GM20431 (cell line): Measurements from ENCODE around the gene PI4KA.
"Not testable (repeated sequence)": the region's sequence is repeated elsewhere in the genome, so short reads cannot be mapped to it uniquely, and the experiment has no call there.

ENCODE experiments used
- in situ Hi-C: fragments of 300-500 bp; cut with MseI, MboI; formaldehyde crosslinking; loops from one replicate; pipeline ENCODE4 v1.15.0; 2020; ENCODE audit warnings: low sequenced_read_pairs; ENCODE audit not compliant: unreplicated experiment

The PI4KA gene

DNA sequence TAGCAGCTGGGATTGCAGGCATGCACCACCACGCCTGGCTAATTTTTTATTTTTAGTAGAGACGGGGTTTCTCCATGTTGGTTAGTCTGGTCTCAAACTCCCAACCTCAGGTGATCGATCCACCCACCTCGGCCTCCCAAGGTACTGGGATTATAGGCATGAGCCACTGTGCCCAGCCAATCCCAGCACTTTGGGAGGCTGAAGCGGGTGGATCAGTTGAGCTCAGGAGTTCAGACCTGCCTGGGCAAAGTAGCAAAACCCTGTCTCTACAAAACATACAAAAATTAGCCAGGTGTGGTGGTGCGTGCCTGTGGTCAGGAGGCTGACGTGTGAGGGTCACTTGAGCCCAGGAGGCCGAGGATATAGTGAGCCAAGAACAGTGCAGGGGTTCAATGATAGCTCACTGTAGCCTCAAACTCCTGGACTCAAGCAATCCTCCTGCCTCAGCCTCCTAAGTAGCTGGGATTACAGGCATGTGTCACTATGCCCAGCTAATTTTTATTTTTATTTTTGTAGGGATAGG, 36.8 kb downstream of the PI4KA start:
- in situ Hi-C loops, result not testable (repeated sequence)

DNA sequence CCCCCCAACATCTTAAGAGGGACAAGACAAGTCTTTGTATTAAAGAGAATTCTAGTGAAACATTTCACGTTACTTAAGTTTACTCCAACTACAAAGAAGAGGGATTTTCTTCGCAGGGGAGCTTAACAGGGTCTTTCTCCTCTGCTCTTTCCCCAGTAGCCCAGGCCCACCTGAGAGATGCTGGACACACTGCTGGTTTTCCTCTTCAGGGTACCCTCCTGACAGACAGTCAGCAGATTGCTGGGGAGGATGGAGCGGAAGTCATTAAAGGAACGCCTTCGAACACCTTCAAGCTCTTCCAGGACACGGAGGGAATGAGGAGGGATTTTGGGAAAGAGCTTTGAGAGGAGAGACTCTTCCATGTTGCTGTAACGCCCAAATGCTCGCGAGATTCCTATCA, 39.1 kb downstream of the PI4KA start:
- in situ Hi-C loops, result no loop called here

DNA sequence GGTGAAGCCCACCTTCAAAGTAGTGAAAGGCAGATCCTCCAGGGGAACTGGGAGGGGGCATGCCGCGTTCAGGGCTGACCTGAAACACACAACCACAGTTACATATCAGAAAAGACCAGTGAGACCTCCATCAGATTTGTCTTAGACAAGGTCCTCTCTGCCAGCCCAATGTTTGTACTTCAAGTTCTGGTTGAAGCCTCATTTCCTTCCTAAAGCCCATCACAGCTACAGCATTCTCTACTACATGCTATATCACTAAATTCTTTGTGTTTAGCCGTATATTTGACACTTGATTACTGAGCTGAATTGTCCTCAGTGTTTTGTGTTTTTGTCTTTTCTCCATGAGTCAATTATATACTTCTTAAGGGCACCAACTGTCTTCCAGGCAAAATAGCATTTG, 40.1 kb downstream of the PI4KA start:
- in situ Hi-C loops, result no loop called here

DNA sequence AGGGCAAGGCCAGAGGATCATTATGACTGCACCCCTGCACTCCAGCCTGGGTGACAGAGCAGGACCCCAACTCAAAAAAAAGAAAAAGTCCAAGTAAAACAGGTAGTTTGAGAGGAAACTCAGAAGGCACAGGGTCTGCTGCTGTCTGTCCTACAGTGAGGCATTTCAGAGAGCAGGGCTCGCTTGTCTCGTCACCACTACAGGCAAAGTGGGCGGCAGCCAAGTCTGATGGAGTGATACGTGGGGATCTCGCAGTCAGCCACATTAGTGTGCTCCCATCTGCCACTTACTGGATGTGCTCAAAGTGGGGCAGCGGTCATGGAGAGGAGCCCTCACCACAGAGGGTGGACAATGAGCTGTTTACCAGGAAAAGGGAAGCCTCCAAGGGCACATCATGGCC, 42.1 kb downstream of the PI4KA start:
- in situ Hi-C loops, result no loop called here

DNA sequence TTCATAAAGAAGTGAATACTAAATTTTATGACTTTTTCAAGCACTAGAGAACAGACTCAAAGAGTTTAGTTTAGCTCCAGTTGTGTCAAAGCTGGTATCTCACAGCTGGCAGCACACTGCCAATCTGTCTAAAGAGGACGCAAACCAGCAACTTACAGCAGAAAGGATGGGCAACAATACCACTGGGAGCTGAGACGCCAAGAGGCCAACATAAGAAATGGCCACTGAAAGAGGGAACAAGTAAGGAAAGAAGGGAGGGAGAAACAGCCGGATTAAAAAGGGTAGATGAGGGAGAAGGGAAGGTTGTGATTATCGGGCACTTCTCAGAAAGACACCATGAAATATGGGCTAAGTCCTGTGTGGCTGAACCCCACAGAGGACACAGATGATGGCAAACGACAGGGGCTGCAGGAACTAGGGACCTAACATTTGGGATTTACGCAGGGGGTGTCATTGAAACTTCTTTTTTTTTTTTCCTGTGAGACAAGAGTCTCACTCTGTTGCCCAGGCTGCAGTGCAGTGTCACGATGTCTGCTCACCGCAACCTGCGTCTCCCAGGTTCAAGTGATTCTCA, 43.0 kb downstream of the PI4KA start:
- in situ Hi-C loops, result no loop called here

DNA sequence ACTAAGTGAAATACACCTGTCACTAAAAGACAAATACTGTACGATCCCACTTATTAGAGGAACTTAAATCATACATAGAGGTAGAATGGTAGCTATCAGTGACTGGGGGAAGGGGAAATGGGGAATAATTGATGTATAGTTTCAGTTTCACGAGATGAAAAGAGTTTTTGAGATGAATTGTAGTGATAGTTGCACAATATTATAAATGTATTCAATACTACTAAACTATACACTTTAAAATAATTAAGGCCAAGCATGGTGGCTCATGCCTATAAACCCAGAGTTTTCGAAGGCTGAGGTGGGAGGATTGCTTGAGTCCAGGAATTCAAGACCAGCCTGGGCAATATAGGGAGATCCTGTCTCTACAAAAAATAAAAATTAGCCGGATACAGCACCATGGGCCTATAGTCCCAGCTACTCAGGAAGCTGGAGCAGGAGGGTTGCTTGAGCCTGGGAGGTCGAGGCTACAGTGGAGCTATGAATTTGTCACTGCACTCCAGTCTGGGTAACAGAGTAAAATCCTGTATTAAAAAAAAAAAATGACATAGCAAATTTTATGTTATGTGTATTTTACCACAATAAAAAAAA, 44.3 kb downstream of the PI4KA start:
- in situ Hi-C loops, result no loop called here

DNA sequence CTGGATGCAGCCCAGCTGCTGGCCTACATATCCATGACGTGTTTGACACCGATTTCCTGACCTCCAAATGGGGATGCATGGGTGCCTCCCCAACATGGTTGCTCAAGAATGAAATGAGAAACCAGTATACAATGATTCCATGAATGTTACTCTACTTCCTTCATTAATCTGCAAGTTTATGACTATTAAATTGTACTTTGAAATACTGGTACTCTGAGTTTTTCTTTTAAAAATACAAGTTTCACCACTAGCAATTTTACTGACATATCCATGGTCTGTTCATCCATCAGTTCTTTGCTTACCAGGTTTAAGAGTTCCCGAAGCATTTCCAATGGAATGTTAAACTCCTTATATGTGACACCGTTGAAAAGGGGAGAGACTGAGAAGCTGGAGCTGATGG, 45.6 kb downstream of the PI4KA start:
- in situ Hi-C loops, result no loop called here

DNA sequence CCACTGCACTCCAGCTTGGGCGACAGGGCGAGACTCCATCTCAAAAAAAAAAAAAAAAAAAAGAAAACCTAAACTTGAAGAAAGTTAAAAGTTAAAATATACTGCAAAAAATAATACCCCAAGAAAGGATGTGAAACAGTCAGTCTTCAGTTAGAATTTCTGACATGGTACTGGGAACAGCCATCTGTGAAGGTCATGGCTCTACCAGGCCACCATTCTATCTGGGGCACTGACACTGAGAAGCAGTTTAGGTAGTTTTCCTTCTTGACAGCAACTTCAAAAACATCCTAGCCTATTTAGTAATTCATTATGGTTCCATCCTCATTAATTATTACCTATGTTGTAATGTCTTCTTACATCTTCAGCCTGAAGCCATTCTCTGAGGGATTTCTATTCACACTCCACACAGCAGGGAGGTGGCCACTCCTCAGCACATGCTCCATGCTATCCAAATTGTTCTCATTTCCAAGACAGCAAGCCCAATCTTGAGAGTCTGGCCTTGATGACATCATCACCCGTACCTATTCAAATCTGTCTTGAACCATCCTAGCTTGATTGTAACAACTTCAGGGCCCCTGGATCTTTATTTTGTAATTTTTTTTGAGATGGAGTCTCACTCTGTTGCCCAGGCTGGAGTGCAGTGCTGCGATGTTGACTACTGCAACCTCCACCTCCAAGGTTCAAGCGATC, 46.5 kb downstream of the PI4KA start:
- in situ Hi-C loops, result no loop called here

DNA sequence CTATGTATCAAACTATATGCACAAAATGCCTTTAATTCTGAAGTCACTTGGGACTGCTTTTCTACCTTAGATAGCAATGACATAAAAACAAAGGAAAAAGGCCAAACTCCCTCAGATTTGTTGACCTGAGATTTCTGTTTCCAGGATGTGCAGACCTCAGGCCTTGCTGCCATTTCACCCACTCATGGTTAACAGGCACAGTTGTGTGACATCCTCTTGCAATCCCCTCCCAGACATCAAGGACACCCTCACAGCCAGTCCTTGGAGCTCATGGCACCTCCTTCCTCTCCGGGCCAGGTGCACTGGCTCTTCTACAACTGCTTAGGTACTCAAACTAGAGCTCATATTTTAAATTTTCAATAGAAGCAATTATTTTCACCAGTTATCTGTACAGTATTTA, 47.4 kb downstream of the PI4KA start:
- in situ Hi-C loops, result no loop called here

DNA sequence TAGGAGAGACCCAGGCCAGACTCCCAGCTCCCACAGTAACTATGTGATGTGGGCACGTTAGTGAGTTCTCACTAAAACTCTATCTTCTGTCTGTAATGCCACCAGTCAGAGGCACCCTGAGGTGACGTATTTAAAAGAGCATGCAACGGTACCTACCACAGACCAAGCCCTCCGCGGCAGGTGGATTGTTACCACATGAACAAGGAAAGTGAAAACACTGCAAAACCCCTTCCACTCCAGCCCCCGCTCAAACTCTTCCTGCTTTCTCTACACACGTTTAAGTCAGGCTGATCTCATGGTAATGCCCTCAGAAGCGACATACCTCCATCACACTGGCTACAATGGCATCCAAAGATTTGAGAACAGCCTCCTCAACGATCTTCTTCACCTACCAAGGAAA, 48.0 kb downstream of the PI4KA start:
- in situ Hi-C loops, result no loop called here

DNA sequence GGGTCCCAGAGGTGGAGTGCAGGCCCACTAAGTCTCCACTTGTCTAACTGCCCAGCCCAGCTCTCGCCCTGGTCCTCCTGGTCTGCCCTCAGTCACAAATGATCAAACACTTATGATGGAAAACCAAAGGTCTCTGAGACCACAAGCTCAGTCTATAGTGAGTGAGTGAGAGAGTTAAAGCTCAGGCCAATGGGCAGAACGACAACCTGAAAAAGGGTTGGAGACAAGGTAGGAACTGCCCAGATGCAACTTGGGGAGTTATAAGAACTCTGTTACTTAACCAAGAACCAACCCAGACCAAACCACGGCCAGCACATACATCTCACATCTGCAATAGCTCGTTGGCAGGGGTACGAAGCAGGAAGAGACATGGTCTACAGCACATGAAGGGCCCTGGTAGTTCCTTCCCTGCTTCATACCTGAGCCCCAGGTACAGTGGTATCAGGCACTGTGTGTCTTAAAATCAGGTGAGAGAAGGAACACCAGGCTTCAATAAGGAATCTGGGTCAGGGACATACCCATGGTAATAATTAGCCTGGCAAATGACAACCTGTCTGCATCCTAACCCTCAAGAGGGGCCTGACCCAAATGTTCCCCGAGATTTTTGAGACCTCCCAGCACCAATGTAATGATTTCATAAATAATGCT, 48.9 kb downstream of the PI4KA start:
- in situ Hi-C loops, result no loop called here

DNA sequence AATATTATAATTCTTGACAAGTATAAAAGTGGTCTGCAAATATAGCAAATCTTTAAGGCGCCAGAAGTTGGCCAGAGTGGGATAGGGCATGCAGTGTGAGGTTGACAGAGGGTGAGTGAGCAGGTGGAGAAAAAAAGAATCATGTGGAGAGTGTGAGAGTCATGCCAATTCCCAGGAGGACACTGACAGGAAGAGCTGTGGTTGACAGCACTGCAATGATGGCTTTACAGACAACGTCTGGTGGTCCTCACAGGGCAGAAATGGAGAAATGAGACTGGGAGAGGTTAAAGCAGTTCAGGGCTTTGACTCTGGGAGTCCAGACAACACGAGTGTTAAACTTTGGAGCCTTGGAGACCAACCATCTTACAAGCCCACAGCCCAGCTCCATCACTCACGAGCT, 49.8 kb downstream of the PI4KA start:
- in situ Hi-C loops, result no loop called here

DNA sequence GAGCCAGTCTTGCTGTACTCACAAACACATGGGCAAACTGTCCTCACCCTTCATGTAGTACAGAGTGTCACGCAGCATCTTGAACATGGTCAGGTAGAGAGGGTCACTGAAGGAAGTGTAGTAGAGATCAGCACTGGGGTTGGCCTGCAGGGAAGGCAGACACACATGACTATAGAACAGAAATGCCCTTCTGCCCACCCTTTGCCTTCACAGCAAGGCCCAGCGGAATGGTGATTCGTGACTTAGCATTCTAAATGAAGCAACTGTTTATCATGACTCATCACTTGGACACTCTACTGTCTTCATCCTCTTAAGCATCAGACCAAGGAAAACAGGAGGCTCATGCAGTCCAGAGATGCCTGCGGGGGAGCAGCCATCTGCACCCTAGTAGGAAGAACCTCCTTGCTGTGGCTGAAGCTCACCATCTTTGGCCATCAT, 51.3 kb downstream of the PI4KA start:
- in situ Hi-C loops, result no loop called here

DNA sequence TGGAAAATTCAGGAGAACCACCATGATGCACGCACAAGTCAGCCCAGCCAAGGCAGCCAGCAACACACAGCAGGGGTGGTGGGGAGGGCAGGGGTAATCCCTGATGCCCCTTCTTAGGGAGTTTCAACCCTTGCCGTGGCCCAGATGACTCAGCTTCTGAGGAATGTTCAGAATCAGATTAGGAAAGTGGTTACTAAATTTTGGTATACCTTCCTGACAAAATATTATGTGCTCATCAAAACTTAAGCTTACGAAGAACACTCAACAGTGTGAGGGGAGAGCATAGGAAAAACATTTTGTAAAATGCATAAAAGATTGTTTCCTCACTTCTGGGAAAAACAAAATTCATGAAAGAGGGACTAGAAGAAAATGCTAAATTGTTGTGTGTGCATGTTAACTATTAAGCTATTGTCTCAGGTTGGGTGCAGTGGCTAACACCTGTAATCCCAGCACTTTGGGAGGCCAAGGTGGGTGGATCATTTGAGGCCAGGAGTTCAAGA, 52.6 kb downstream of the PI4KA start:
- in situ Hi-C loops, result no loop called here

DNA sequence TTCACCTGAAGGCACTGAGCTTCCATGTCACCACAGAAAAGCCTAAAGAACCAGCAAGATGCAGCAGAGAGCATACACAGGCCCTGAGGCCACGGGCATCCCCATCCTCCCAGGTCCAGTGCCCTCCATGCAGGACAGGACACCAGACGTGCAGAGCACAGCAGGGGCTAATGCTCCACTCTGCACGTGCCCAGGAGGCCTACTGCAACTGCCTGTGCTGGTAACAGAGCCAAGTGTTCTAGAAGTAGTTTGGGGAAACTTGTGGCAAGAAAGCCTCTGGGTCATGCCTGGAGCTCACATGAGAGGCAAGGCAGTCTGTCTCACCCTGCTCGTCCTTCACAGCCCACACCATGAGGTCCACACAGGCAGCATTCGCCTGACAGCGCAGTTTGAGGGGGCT, 54.0 kb downstream of the PI4KA start:
- in situ Hi-C loops, result no loop called here

DNA sequence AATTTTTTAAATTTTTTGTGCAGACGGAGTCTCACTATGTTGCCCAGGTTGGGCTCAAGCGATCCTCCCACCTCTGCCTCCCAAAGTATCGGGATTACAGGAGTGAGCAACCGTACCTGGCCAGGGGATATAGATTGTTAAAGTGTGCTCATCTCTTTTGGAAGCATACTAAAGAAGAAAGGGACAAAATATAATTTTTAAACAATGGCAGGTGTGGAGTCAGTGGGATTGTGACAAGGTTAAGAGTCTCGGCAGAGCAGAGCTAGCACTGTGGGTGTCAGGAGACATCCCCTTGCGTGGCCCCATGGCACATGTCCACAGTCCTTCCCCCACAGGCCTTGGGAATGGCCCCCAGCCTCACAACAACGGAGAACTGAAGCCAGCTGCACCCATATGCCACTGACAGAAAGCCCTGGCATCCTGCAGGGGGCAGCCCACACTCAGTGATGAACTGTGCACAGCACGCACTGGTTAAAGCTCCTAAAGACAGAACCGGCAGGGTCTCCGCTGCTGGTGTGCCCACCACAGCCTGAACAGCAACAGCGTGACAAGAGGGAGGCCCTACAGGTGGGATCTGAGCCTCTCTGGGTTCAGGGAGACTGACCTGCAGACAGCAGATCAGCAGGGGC, 54.8 kb downstream of the PI4KA start:
- in situ Hi-C loops, result no loop called here

DNA sequence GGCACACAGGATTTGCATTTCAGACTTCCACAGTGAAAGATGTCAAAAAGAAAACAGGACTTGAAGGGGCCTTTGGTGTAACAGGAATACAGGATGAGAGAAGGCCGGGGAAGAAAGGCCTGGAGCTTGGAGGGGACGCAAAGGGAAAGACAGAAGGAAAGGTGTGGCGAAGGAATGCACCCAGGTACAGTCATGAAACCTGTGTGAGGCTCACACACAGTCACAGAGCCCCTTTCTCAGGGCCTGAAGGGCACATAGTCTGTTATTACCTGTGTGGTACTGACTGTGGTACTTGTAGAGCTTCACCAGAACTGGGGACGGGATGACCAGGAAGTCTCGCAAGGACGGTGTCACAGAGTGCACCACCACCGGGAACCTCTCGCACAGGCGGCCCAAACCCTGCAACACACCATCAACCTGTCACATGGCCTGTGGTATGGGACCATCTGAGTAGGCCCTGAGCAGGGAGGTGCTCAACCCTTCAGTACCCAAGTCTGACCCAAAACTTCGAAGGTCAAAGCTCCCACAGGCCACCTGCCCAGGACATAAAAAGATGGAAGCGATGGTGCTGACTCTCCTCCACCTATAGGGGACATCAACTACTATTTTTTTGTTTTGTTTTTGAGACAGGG, 55.6 kb downstream of the PI4KA start:
- in situ Hi-C loops, result no loop called here

DNA sequence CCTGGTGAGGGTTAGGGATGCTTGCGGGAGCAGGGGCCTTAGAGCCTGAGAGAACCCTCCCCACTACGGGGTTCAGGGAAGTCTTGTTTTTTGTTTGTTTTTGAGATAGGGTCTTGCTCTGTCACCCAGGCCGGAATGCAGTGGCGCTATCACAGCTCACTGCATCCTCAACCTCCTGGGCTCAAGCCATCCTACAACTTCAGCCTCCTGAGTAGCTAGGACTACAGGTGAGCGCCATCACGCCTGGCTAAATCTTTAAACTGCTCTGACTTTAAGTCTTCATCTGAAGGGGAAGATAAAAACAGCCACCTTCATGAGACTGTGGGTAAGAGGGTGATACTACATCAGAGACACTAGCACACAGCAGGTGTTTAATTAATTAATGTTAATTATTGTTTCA, 56.2 kb downstream of the PI4KA start:
- in situ Hi-C loops, result no loop called here

DNA sequence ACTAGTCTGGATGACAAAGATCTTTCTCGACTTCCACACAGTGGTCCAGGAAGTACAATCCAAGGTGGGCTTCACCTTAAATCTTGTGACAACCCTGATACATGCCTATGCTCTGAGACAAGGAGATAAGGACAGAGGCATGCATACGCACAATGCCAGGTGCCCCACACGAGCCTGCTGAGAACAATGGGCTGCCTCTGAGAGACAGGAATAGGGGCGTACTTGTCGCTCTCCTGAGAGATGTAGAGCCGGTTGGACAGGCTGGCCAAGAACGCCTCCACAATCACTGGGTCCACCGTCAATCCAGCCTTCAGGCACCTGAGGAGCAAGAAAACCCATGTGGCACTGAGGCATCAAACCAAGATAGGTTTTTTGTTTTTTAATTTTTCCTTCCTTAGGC, 59.2 kb downstream of the PI4KA start:
- in situ Hi-C loops, result no loop called here

DNA sequence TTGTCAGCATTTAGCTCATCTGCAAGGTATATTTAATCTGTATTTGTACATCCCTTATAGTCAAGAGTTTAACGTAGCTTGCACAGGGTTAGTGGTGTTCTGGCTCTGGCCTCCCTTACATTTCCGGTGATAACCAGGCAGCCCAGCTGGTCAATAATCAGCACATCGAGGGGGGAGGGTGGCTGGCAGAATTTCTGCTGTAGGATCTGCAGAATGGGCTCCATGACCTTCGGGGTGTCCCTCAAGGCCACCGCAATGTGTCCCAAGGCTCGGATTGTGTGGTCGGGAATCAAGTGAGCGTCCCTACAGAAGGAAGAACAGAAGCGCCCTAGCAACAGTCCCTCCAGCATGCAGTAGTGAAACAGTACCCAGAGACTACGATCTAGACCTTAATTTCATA, 59.6 kb downstream of the PI4KA start:
- in situ Hi-C loops, result no loop called here
